HepG2 (cell line): Measurements from ENCODE around the gene HOXC11. TPM values are rescaled to one million over a fixed set of nuclear protein-coding genes. Genes with fewer than 3 reads are reported as not detected.

Source experiments
- AGO2 ChIP-seq: fragments of 200-400 bp; formaldehyde crosslinking; optimal IDR thresholded peaks from 2 replicates; pipeline ENCODE3; 2017; ENCODE audit warnings: mild to moderate bottlenecking, low read depth, low read length, moderate library complexity
- AKNA ChIP-seq: sonication (generic); formaldehyde crosslinking; IDR thresholded peaks from 2 replicates; pipeline ENCODE4 v1.4.0; 2020; ENCODE audit warnings: missing genetic modification reagents, borderline replicate concordance
- HIVEP1 ChIP-seq: sonication (generic); formaldehyde crosslinking; IDR thresholded peaks from 2 replicates; pipeline ENCODE4 v1.4.0; 2020; ENCODE audit warnings: mild to moderate bottlenecking, missing genetic modification reagents
- KLF13 ChIP-seq: sonication (generic); formaldehyde crosslinking; IDR thresholded peaks from 2 replicates; pipeline ENCODE4 v1.4.0; 2020; ENCODE audit warnings: mild to moderate bottlenecking, missing genetic modification reagents
- MIER3 ChIP-seq: IDR thresholded peaks from 2 replicates; pipeline ENCODE4 v1.6.1; 2016; ENCODE audit warnings: missing compliant biosample characterization, borderline replicate concordance
- NFIC ChIP-seq: IDR thresholded peaks from 2 replicates; pipeline ENCODE4 v1.6.1; 2012; ENCODE audit warnings: mild to moderate bottlenecking, low read length, inconsistent platforms
- RBAK ChIP-seq: sonication (generic); formaldehyde crosslinking; IDR thresholded peaks from 2 replicates; pipeline ENCODE4 v1.5.1; 2020; ENCODE audit warnings: mild to moderate bottlenecking, missing genetic modification reagents
- SPEN ChIP-seq: sonication (generic); formaldehyde crosslinking; IDR thresholded peaks from 2 replicates; pipeline ENCODE4 v1.5.1; 2020; ENCODE audit warnings: low read depth, mild to moderate bottlenecking, missing genetic modification reagents
- THRA ChIP-seq: sonication (generic); formaldehyde crosslinking; IDR thresholded peaks from 2 replicates; pipeline ENCODE4 v1.4.0; 2020; ENCODE audit warnings: missing genetic modification reagents, borderline replicate concordance
- U2AF1 ChIP-seq: fragments of 200-400 bp; formaldehyde crosslinking; optimal IDR thresholded peaks from 2 replicates; pipeline ENCODE3; 2017; ENCODE audit warnings: mild to moderate bottlenecking, low read depth, low read length
- ZBTB10 ChIP-seq: sonication (generic); formaldehyde crosslinking; IDR thresholded peaks from 2 replicates; pipeline ENCODE4 v1.4.0; 2020; ENCODE audit warnings: missing genetic modification reagents, borderline replicate concordance
- ZGPAT ChIP-seq: IDR thresholded peaks from 2 replicates; pipeline ENCODE4 v1.6.1; 2016; ENCODE audit warnings: mild to moderate bottlenecking
- ZNF362 ChIP-seq: sonication (generic); formaldehyde crosslinking; IDR thresholded peaks from 2 replicates; pipeline ENCODE4 v1.4.0; 2020; ENCODE audit warnings: missing genetic modification reagents, mild to moderate bottlenecking, borderline replicate concordance
- ZNF546 ChIP-seq: sonication (generic); formaldehyde crosslinking; conservative IDR thresholded peaks from 2 replicates; pipeline ENCODE4 v1.8.1; 2023; ENCODE audit warnings: mild to moderate bottlenecking, missing genetic modification reagents
- ZNF572 ChIP-seq: sonication (generic); formaldehyde crosslinking; IDR thresholded peaks from 2 replicates; pipeline ENCODE4 v1.5.1; 2020; ENCODE audit warnings: mild to moderate bottlenecking, missing genetic modification reagents
- polyA plus RNA-seq, 8 experiments: library from polyadenylated mRNA; depleted of rRNA in 3 of 8; stranded (reverse) in 7 of 8; unstranded in 1 of 8; fragments of >200 nt; fragmentation: Illumina TruSeq in 4 of 8; extraction: Trizol in 4 of 8; gene quantifications; 2 replicates each; pipeline versions ENCODE4 v1.2.1 to v1.2.3, GENCODE V29; 2011 to 2016; ENCODE audit warnings: low read depth in 4 of 8, missing spikeins in 1 of 8, mixed read lengths in 1 of 8; ENCODE audit not compliant: insufficient read depth in 1 of 8
- total RNA-seq, 5 experiments: library from RNA; depleted of rRNA; stranded (reverse); fragments of >200 nt; fragmentation: Illumina TruSeq; extraction: Trizol; gene quantifications; 2 replicates each; pipeline ENCODE4 v1.2.3, GENCODE V29; 2016; ENCODE audit warnings: low read depth in 1 of 5

The HOXC11 gene
- total and polyA plus RNA-seq, 2 of the 13 experiments (the other 11 are each of a cell fraction or from before 2014, with no cell fraction given), result not detected

- no peak for TF ChIP-seq THRA (CRISPR knock-in tag)
- TF ChIP-seq MIER3, result no peak
- no peak for TF ChIP-seq HIVEP1 (CRISPR knock-in tag)
- no peak for TF ChIP-seq AGO2
- TF ChIP-seq ZBTB10, result no peak
- TF ChIP-seq U2AF1, result no peak
- no peak for TF ChIP-seq ZNF362 (CRISPR knock-in tag)
- no peak for TF ChIP-seq ZNF546 (CRISPR knock-in tag)
- TF ChIP-seq NFIC, result no peak
- no peak for TF ChIP-seq ZGPAT (CRISPR knock-in tag)
- TF ChIP-seq KLF13, result no peak
- TF ChIP-seq SPEN (CRISPR knock-in tag), result no peak
- TF ChIP-seq RBAK (CRISPR knock-in tag), result no peak
- no peak for TF ChIP-seq AKNA (CRISPR knock-in tag)
- no peak for TF ChIP-seq ZNF572
These were observed 34.8 kb downstream of the HOXC11 start (continued) for GRCh38 chr12:54007538-54008259.
